ENCODE measurements around the gene PLXNA2.

Gene PLXNA2

GRCh38 chr1:208280681-208281450, 36.7 kb upstream of the PLXNA2 start:
- FAIRE-seq: no peak

DNA sequence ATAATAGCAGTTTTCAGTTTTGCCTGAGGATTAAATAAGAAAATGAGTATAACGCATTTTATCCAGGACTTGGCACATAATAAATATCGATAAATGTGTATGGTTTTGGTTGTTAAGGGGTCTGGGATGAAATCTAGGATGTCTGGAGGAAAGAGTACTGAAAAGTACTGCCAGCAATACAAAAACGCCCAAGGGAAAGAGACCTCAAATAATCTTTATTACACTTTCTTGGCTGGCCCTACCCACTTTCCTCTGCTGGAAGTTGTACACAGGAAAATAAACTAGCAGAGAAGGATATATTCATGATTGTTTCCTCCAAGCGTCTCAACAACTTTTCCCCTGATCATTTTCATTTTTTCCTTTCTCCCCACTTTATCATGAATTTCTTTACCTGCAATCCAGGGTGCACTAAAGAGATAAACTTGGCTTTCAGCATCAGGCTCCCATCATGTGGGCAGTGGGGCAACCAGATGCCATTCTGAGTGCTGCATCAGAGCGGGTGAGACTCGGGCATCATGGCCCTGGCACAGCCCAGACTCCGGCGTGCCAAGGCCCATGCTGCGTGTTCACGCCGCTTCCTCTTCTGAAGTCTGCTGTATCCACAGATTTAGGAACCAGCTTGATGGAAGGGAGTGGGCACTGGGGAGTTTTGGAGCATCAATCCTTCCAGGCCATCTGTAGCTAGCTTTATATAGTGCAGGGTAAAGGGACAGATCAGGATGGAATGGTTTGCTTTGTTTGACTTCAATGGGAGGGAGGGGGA, 35.8 kb upstream of the PLXNA2 start:
- no peak for FAIRE-seq
- TF ChIP-seq CTCF (IDR thresholded peaks at IDR 0.05; ENCODE audit: insufficient read depth, missing control alignments): no peak
- DNase-seq (ENCODE audit: insufficient read length, low spot score): no peak

More at GRCh38 chr1:208280681-208281450, 36.7 kb upstream of the PLXNA2 start:
- DNase-seq (ENCODE audit: insufficient read length, low spot score): no peak
- TF ChIP-seq CTCF (IDR thresholded peaks at IDR 0.05; ENCODE audit: insufficient read depth, missing control alignments): no peak

GRCh38 chr1:208278638-208279037, 34.5 kb upstream of the PLXNA2 start:
- no peak for TF ChIP-seq CTCF (IDR thresholded peaks at IDR 0.05; ENCODE audit: insufficient read depth, missing control alignments)
- DNase-seq (ENCODE audit: insufficient read length, low spot score) (no peak), FAIRE-seq (no peak)

DNA sequence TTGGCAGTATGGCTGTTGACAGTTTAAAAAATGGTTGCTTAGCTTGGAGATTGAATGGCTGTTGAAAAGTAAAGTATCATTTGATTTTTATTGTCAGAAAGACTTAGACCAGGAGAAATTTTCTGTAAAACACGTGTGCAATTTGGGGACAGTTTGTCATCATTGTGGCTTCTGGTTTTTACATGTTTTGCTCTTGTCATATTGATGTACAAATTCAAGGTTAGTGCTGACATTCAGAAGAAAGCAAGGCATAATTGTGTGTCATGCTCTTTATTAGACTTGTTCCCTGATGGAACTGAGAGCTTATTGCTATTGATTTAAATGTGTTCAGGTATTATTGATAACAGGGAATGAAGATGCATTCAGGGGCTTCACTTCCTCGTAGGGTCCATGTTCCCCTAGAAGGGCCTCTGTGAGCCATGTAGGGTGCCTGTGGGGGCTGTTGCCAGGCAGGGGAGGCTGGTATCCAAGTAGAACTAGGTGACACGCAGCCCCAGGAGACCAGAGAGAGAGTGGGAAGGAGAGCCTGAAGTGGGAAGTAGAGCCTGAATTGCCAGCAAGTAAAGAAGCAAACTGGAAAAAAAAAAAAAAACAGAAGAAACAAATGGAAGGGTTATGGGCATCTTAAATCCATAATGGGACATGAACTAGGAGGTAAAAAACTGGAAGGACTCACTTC, 32.7 kb upstream of the PLXNA2 start:
- no peak for DNase-seq (ENCODE audit: insufficient read length, low spot score)
- FAIRE-seq: no peak
- no peak for TF ChIP-seq CTCF (IDR thresholded peaks at IDR 0.05; ENCODE audit: insufficient read depth, missing control alignments)

GRCh38 chr1:208275083-208275482, 30.9 kb upstream of the PLXNA2 start:
- TF ChIP-seq CTCF (IDR thresholded peaks at IDR 0.05; ENCODE audit: insufficient read depth, missing control alignments): no peak
- DNase-seq (ENCODE audit: insufficient read length, low spot score) (no peak), FAIRE-seq (no peak)

DNA sequence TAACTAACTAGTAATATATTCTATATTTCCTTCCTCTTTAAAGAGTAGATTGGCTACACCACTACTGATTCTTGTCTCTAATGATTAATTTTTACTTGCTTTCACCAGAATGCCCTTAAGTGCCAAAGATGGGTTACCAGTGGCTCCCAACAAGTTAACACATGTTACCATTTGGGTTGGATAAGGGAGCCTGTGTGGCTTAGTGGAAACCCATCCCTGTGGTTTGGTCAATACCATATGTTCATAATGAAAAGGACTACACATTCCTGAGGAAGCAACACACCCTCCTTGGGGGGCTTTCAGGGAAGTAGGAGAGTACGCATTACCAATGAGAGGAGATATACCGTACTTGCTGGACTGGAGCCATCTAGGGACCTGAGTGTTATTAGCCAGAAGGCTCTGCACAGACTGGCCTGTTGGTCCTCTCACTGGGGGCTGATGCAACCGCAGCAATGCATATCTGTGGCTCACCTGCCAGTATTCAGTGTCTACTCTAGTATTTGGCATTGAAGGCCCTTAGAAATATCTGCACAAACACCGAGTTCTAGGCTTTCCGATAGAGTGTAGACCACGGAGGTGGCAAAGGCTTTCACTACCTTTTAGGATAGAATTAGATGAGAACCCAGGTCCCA, 29.3 kb upstream of the PLXNA2 start:
- DNase-seq (ENCODE audit: insufficient read length, low spot score) (no peak), FAIRE-seq (no peak)
- TF ChIP-seq CTCF (IDR thresholded peaks at IDR 0.05; ENCODE audit: insufficient read depth, missing control alignments): no peak
